Stimulated activated CD8-positive, alpha-beta memory T cell treated with anti-CD3 and anti-CD28 coated beads, Interleukin-12 subunit alpha, Interleukin-12 subunit beta, amount 100 ng/mL, for 1 hour (primary cell): ENCODE measurements around the gene RNF114.
"Not testable (repeated sequence)": the region's sequence is repeated elsewhere in the genome, so short reads cannot be mapped to it uniquely, and the experiment has no call there.

Experiments used
- DNase-seq: peaks from one replicate; pipeline ENCODE4 v3.0.0-alpha.2; 2020; ENCODE audit warnings: low read depth

RNF114 gene

DNA sequence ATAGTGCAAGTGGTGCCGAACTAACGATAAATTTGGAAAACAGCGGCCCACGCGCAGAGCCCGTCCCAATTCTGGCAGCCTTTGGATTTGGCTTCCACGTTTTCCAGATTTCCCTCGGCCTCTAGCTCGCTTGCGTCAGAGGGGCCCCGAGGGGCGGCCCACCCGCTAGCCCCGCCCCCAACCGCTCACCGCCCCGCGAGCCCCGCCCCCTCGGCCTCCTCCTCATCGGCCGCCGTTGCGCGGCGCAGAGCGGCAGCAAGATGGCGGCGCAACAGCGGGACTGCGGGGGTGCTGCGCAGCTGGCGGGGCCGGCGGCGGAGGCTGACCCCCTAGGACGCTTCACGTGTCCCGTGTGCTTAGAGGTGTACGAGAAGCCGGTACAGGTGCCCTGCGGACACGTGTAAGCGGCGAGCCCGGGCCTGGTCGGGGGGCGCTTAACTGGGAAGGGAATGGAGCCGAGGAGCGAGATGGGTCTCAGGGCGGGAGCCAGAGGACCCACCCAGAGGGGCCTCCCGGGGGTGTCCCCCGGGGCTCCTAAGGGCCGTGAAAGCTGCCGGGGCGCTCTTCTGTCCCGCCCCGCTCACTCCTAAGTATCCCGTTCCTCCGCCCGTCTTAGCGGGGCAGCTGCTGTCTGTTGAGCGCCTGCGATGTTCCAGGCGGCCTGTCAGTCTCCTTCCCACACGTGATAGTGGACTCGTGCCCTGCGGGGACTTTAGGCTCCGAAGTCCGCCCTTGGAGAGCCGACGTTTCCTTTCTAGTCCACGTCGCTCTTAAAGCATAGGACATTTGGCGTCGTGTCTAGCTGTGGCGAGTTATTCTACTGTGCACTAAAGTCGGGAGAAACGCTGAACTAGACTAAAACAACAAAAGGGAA lies at the start of gene RNF114:
TSS of gene RNF114 (plus strand) at position 245 of the 874 bp plus-strand sequence. CDS start at position 261, 16 bp downstream.
- peak; percentile 79 for DNase-seq

GRCh38 chr20:49886571-49887213 lies 49.5 kb upstream of the RNF114 start:
- no peak for DNase-seq

DNA sequence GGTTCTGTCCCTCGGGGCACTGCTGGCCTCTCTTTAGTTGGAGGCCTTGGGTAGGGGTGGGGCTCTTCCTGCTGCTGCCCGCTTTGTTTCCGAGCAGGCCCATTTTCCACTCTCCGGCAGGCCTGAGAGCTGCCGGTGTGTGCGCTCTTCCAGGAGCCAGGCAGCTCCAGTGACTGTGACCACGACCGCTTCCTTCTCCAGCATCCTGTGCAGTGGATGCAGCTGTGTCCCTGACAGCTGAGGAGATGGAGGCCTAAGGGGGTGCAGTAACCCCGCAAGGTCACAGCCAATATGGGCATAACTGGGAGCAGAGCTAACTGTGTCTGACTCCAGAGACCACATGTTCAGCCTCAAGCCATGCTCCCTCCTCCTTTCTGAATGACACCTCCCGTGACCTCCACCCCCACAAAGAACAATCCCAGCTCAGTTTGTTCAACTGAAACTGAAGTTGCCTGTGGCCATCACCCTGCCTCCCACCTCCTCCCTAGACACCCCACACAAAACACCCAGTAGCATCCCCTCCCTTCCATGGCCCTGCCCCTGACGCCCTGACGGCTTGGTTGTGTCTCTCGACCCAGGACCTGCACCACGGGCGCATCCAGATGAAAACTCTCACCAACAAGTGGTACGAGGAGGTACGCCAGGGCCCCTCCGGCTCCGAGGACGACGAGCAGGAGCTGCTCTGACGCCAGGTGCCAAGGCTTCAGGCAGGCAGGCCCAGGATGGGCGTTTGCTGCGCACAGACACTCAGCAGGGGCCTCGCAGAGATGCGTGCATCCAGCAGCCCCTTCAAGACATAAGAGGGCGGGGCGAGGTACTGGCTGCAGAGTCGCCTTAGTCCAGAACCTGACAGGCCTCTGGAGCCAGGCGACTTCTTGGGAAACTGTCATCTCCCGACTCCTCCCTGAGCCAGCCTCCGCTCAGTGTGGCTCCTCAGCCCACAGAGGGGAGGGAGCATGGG lies 48.7 kb upstream of the RNF114 start:
- no peak for DNase-seq

DNA sequence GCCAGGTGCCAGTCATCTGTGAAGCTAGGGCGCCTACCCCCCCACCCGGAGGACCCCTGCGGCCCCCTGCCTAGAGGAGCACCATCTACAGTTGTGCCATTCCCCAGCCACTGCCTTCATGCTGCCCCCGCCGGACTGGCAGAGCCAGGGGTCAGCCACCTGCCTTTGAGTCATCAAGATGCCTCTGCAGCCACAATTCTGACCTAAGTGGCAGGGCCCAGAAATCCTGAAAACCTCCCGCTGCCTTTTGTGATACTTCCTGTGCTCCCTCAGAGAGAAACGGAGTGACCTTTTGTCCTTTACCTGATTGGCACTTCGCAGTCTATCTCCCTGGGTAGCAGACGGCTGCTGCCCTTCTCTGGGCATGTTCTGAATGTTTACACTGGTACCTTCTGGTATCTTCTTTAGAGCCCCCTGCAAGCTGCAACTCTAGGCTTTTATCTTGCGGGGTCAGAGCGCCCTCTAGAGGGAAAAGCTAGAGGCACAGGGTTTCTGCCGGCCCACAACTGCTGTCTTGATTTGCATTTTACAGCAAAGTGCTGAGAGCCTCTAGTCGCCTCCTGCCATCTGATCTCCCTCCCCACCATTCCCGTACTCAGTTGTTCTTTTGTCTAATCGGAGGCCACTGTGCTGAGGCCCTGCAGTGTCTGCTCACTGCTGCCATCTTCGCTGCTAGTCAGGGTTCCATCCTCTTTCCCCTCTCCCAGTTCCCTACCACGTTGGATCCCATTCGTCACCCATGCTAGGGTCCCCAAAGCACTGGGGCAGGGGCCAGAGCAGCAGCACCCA lies 47.8 kb upstream of the RNF114 start:
- peak; percentile 26 for DNase-seq

DNA sequence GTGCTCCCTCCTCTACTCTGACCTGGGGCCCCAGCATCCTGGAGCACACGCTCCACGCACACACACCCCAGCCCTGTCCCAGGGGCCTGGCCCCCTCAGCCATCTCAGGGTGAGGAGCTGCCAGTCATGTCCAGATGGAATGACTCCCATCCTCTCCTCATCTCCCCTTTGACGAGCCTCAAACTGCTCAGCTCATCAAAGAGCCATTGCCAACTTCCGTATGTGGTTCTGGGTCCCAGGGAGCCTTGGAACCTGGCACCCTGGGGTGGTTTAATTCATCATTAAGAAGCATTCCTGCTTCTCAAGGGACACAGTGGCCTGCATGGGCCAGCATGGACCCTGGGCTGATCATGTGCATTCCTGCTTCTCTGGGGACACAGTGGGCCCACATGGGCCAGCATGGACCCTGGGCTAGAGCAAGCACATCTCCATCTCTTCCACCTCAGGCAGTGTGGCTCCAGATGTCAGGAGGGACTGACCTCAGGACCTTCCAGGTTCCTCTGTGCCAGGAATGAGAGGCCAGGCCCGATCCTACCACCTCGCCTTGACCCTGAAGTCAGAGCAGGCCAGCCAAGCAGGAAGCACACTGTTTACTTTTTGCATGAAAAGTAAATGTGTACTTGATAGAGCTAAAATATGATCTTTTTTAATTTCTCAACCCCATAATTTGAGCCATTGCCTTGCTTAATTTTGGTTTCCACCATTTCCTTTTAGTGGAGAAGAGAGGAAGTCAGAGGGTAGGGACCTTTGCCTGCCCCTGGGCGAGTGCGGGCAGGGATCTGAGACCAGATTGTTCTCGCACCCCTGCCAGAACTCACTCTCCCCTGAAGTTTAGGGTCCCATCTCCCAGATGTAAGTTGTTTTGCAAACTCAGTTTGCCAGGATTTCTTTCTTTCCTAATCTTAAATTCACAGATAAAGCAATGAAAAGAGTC lies 46.9 kb upstream of the RNF114 start:
- DNase-seq: no peak

GRCh38 chr20:49889935-49890333 lies 46.3 kb upstream of the RNF114 start:
- DNase-seq: no peak

DNA sequence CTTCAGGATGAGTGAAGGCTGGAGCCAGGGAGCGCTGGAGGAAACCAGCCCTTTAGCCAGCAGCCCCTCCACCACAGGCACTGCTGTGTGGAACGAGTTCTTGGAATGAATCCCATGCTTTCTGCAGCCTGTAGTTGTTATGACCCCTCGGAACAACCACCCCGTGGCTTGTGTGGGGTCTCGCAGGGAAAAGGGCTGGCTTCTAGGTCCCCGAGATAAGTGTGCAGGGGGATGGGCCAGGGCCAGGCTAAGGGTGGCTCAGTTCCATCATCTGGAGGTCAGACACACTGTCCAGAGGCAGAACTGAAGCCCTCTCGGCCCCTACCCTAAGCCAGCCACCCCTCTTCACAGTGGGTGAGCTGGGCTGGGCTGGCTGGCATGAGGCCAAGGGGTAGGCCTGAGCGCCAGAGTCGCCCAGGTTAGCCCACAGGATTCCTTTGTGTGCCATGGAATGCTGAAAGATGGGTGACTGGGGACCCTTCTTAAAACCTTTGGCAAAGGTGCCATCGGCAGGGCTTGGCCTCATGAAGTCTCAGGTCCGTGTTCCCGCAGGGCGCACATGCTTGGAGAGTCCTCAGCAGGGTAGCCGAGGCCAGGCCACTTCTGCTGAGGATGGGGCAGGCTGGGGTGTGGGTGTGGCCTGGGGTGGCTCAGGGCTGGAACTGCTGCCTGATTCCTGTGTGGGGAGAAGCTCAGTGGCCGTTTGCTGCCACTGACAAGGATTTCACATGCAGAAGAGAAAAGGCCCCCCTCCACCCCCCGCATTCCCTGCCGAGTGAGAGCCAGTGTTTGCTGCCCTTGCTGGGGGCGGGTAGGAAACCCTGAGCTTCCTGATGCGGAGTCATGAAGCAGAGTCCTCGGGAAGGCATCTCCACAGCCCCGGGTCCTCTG lies 45.5 kb upstream of the RNF114 start:
- DNase-seq: no peak

DNA sequence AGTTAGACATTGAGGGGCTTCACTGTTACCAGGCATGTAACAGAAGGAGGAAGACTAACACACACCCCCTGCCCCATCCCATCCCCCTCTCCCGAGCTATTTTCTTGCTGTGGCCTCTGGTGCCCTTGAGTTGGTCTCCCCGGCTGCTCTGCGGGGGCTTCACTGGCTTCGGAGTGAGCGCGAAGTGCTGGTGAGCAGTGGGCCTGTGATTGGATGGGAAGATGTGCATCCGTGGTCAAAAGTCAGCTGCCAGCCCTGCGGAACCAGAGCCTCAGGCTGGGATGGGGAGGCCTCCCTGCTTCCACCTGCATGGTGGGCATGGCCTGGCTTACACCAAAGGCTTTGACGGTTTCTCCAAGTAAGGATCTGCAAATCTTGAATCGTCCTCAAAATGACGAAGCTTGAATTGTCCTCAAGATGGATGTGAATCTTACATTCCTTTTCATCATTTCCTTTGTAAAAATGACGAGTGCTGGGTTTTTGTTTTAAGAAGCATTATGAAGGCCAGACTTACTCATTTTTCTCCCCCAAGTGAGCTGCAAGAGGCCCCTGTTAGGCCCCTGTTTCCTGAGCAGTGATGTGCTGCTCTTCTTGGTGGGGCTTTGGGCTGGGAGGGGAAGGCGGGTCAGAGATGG lies 44.6 kb upstream of the RNF114 start:
- no peak for DNase-seq

DNA sequence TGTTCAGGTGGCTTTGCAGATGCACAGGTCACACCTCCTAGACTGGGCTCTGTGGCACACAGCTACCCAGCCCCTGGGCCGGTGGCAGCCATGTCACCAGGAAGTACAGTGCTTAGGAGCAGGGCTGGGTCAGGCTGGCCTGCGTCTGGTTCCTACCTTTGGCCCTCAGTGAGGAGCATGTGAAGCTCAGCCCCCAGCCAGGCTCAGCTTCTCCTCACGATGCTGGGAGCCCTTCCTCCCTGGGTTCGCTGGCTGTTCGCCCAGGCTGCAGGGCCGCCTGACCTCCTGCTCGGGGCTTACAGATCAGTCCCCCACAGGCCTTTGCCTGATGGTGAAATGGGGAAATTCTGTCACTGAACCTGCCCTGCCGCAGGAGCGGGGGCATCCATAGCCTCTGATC lies 43.9 kb upstream of the RNF114 start:
- no peak for DNase-seq

DNA sequence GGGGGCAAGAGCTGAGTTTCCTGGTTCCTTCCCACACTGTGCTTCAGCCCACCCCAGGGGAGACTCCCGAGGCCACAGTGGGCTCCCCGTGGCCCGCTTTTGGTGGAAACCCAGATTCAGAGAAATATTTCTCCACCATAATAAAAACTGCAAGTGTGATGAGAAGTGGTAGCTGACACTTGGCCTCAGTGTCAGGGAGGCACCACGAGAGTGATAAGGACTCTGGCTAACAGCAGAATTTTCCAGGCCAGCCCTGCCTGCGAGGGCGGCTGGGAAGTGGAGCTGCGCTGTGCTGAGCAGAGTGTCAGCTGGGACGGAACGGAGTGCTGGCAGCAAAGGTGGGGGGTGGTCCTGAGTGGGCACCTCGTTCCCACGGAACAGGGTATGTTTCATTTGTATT lies 43.4 kb upstream of the RNF114 start:
- no peak for DNase-seq

GRCh38 chr20:49893242-49894072 lies 42.7 kb upstream of the RNF114 start:
- DNase-seq: no peak

DNA sequence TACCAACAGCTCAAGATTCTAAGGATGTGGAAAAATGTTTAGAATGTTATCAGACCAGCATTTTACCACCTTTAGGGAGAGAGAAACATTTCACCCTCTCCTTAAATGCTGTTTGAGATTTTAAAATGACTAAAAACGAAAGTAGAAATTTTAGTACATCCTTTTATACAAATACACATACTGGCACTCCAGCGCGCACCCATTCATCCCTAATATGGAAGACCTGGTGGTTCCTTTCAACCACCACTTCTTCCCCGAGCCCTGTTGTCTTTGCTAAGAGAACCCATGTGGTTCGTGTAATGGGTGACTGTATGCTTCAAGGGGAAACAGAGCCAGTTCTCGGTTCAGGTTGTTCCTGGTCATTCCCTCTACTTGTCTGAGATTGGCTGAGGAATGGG lies 42.1 kb upstream of the RNF114 start:
- no peak for DNase-seq

- not testable (repeated sequence) for DNase-seq
Measured at GRCh38 chr20:49895474-49896093, 40.6 kb upstream of the RNF114 start.

DNA sequence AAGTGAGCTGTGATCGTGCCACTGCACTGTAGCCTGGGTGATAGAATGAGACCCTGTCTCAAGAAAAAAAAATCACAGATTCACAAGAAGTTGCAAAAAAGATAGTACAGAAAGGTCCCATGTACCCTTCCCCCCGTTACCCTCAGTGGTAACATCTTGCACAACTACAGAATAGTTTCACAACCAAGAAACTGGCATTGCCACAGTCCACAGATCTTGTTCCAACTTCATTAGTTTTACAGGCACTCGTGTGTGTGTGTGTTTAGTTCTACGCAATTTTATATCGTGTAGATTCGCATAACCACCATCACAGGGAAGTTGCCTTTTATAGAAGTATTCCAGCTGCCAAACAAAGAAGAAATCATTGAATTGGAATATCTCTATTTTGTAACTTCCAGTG lies 40.0 kb upstream of the RNF114 start:
- no peak for DNase-seq

DNA sequence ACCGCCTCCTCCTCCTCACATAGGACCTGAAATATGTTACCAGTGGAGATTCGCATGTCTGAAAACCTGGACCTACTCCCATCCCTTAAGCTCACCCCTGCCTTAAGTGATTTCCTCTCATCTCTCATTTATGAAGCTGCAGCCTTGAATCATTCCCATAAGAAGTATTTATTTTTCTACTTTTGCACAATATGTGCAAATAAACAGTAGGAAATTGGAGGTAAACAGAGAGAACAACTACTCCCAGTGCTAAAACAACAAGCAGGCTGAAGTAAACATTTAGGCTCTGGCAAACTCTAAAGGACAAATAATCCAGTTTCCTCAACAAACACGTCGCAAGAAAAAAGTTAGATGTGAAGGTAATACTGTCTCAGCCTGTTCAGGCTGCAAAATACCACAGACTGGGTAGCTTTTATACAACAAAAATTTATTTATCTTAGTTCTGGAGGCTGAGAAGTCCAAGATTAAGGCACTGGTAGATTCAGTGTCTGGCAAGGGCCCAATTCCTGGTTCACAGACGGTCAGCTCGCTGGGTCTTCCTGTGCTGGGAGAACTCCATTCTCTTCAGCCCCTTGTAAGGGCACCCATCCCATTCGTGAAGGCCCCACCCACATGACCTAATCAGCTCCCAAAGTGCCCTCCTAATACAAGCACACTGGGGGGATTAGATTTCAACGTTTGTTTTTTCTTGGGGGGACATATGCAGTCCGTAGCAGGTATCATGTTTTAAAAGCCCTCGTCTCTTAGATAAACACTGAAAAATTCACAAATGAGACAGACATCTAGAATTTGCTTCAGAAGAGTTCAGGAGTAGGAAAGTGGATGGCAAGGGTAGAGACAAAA lies 36.4 kb upstream of the RNF114 start:
- no peak for DNase-seq

DNA sequence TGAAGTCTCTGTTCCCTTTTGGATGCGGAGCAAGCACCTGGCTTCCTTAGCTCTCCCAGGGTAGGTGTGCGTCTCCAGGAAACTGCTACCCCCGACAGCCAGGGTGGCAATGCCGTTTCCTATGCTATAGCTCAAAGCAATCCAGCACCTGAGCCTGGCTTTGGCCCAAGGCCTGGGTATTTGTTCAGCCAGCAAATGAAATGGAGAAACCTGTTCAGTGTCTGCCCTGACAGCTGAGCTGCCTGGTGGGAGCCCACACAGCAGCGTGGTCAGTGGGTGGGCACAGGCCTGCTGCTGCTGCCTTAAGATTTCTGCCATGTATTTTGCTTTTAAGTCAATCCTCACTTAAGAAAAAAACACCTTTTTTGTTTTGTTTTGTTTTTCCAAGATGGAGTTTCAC lies 34.6 kb upstream of the RNF114 start:
- DNase-seq: no peak
